Fibroblast of lung (primary cell): Measurements from ENCODE around the gene TCF12. TPM values are rescaled to one million over a fixed set of nuclear protein-coding genes. Genes with fewer than 3 reads are reported as not detected.

Experiments used
- DNase-seq, 2 donors: peaks; one replicate each; pipeline versions ENCODE4 v3.0.0 to v3.0.0-alpha.2; 2010; ENCODE audit warnings: low read depth in 2 of 2
- H2AFZ ChIP-seq: 2 replicates; pipeline ENCODE4 v1.5.1; 2012; ENCODE audit warnings: low read length, control low read depth, inconsistent platforms
- H3K27ac ChIP-seq: 2 replicates; pipeline ENCODE4 v1.5.1; 2011; ENCODE audit warnings: low read length, control low read depth; ENCODE audit not compliant: insufficient read depth
- H3K27me3 ChIP-seq: 2 replicates; pipeline ENCODE4 v1.5.1; 2011; ENCODE audit warnings: mild to moderate bottlenecking, low read length; ENCODE audit not compliant: control insufficient read depth, insufficient read depth
- H3K36me3 ChIP-seq: 2 replicates; pipeline ENCODE4 v1.5.1; 2011; ENCODE audit warnings: low read length; ENCODE audit not compliant: control insufficient read depth, insufficient read depth
- H3K4me1 ChIP-seq: 2 replicates; pipeline ENCODE4 v1.5.1; 2011; ENCODE audit warnings: low read length; ENCODE audit not compliant: control insufficient read depth, insufficient read depth; ENCODE audit errors: extremely low read depth
- H3K4me2 ChIP-seq: 2 replicates; pipeline ENCODE4 v1.5.1; 2011; ENCODE audit warnings: low read length, control low read depth; ENCODE audit not compliant: insufficient read depth; ENCODE audit errors: extremely low read depth
- H3K4me3 ChIP-seq, 4 experiments: fragments of 200-600 bp in 1 of 4; sonication (generic) in 1 of 4; replicated peaks in 1 of 4; 2 replicates each; pipeline ENCODE4 v1.5.1; 2011 to 2016; ENCODE audit warnings: low read length in 4 of 4, low read depth in 3 of 4, mild to moderate bottlenecking in 3 of 4, control low read depth in 2 of 4, inconsistent platforms in 1 of 4, mixed read lengths in 1 of 4; ENCODE audit not compliant: insufficient read depth in 1 of 4; ENCODE audit errors: control extremely low read depth in 1 of 4
- H3K79me2 ChIP-seq: 2 replicates; pipeline ENCODE4 v1.5.1; 2012; ENCODE audit warnings: mild to moderate bottlenecking, low read length, inconsistent platforms; ENCODE audit not compliant: control insufficient read depth, insufficient read depth
- H3K9ac ChIP-seq: 2 replicates; pipeline ENCODE4 v1.5.1; 2011; ENCODE audit warnings: mild to moderate bottlenecking, low read length, control low read depth; ENCODE audit not compliant: insufficient read depth
- H3K9me3 ChIP-seq: 2 replicates; pipeline ENCODE4 v1.5.1; 2012; ENCODE audit warnings: low read depth, low read length; ENCODE audit not compliant: control insufficient read depth, insufficient read depth
- H4K20me1 ChIP-seq: 2 replicates; pipeline ENCODE4 v1.5.1; 2011; ENCODE audit warnings: low read length; ENCODE audit not compliant: control insufficient read depth, insufficient read depth; ENCODE audit errors: extremely low read depth
- EZH2 ChIP-seq: IDR thresholded peaks from 2 replicates; pipeline ENCODE4 v1.5.1; 2012; ENCODE audit warnings: low read length, control low read depth, mild to moderate bottlenecking; ENCODE audit errors: missing control alignments
- polyA plus RNA-seq, 2 donors: library from polyadenylated mRNA; depleted of rRNA in 1 of 2; stranded (reverse) in 1 of 2; unstranded in 1 of 2; fragments of >200 nt; gene quantifications; 2 replicates each; pipeline ENCODE4 v1.2.1, GENCODE V29; 2011 to 2012; ENCODE audit warnings: missing spikeins in 1 of 2
- total RNA-seq: library from RNA; depleted of rRNA; stranded (reverse); fragments of >200 nt; gene quantifications from 2 replicates; pipeline ENCODE4 v1.2.1, GENCODE V29; 2014
- TF ChIP-seq, protein P1 (sequence below), 2 donors: IDR thresholded peaks in 1 of 2; conservative IDR thresholded peaks in 1 of 2; 1 replicate in 1 of 2; 2 replicates in 1 of 2; pipeline ENCODE4 v1.5.1; 2011 to 2012; ENCODE audit warnings: low read length in 2 of 2, control low read depth in 1 of 2, inconsistent platforms in 1 of 2, low read depth in 1 of 2, mild to moderate bottlenecking in 1 of 2

TCF12 gene
- total and polyA plus RNA-seq, 2 donors (not counting 1 experiment from before 2014, with no cell fraction given) = 105 to 232 TPM

DNA sequence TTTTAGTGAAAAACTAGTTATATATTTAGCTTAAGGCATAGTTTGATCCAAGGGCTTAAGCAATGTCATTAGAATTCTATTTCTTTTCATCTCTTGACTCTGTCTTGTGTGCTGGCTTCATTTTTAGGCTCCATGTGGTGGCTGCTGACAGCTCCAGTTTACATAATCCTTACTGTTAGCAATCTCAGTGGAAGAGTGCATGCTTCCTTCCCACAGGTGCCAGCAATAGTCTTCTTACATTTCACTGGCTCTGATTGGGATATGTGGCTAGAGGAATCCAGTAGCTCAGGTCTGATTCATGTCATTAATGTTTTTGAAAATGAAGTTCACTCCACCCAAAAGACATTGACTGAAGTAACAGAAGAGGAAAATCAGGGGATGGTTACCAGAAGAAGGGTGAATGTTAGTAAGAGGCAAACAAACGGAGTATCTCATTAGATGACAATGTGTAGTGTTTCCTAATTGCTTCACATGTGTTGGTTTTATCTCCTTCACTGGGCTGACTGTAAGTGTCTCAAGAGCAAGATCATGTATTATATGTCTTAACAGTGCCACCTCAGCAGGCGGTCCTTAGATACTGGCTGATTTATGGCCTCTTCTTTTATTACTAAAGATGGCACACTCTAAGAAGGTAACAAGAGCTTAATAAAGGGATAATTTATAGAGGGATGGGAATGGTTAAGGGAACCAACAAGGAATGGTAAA, 25.6 kb upstream of the TCF12 start:
- no peaks in the 10 kb centered on the region for H3K79me2 ChIP-seq
- H3K36me3 ChIP-seq = no peaks in the 10 kb centered on the region
- no peak overlapping the region for H2AFZ ChIP-seq
- H3K4me1 ChIP-seq = peaks cover 2% of the 10 kb centered on the region
- TF ChIP-seq EZH2 = no peak
- TF ChIP-seq, protein P1, sequence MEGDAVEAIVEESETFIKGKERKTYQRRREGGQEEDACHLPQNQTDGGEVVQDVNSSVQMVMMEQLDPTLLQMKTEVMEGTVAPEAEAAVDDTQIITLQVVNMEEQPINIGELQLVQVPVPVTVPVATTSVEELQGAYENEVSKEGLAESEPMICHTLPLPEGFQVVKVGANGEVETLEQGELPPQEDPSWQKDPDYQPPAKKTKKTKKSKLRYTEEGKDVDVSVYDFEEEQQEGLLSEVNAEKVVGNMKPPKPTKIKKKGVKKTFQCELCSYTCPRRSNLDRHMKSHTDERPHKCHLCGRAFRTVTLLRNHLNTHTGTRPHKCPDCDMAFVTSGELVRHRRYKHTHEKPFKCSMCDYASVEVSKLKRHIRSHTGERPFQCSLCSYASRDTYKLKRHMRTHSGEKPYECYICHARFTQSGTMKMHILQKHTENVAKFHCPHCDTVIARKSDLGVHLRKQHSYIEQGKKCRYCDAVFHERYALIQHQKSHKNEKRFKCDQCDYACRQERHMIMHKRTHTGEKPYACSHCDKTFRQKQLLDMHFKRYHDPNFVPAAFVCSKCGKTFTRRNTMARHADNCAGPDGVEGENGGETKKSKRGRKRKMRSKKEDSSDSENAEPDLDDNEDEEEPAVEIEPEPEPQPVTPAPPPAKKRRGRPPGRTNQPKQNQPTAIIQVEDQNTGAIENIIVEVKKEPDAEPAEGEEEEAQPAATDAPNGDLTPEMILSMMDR (conservative IDR thresholded peaks at IDR 0.05 in 1 of 2, IDR thresholded peaks at IDR 0.05 in 1 of 2; ENCODE audit: low read depth in 1 of 2, low read length in 2 of 2) = no peak
- no peaks in the 10 kb centered on the region for H3K27me3 ChIP-seq
- H3K27ac ChIP-seq = no peak overlapping the region
- H3K4me3 ChIP-seq = no peak overlapping the region
- no peak overlapping the region for H3K9ac ChIP-seq
- no peaks in the 10 kb centered on the region for H3K9me3 ChIP-seq
- no peak overlapping the region for H3K4me2 ChIP-seq
- DNase-seq = no peak
- no peaks in the 10 kb centered on the region for H4K20me1 ChIP-seq

DNA sequence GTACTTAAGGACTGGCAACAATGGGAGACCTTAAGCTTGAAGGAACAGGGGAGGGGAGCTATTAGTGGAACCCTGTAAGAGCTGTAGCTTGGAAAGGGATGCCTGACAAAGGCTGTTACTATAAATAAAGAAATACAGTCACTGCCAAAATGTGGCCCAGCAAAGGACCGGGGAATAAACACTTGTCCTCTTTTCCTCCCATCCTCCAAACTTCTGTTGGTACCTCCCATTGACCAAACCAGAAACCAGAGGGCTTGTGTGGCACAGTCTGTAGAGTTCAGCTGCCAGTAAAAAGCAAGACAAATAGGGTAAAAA, 25.1 kb upstream of the TCF12 start:
- H3K9me3 ChIP-seq = no peaks in the 10 kb centered on the region
- H3K36me3 ChIP-seq = no peaks in the 10 kb centered on the region
- no peak overlapping the region for H3K4me3 ChIP-seq
- H3K27ac ChIP-seq = no peak overlapping the region
- H4K20me1 ChIP-seq = no peaks in the 10 kb centered on the region
- DNase-seq = no peak
- no peaks in the 10 kb centered on the region for H3K79me2 ChIP-seq
- no peaks in the 10 kb centered on the region for H3K4me1 ChIP-seq
- no peaks in the 10 kb centered on the region for H3K27me3 ChIP-seq
- H3K9ac ChIP-seq = no peak overlapping the region
- no peak overlapping the region for H2AFZ ChIP-seq
- no peak for TF ChIP-seq EZH2
- TF ChIP-seq, protein P1 (conservative IDR thresholded peaks at IDR 0.05 in 1 of 2, IDR thresholded peaks at IDR 0.05 in 1 of 2; ENCODE audit: low read depth in 1 of 2, low read length in 2 of 2) = no peak
- H3K4me2 ChIP-seq = no peak overlapping the region

DNA sequence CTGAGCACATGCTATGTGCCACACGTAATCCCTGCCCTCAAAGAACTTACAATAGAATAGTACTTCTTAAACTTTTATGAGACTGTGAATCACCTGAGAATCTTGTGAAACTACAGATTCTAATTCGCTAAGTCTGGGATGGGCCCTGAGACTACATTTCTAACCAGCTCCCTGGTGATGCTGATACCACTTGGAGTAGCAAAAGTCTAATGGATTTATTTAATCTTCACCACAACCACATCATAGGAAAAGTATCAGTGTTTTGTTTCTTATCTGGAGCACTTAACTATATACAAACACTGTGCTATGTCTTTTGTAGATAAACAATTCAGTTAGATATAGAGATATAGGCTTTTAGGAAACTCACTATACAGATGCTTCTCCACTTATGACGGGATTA, 23.8 kb upstream of the TCF12 start:
- no peak for DNase-seq
- Histone ChIP-seq H3K9ac (no peak overlapping the region), H4K20me1 (no peaks in the 10 kb centered on the region), H3K4me1 (no peaks in the 10 kb centered on the region), H3K4me3 (no peak overlapping the region), H3K79me2 (no peaks in the 10 kb centered on the region), H3K4me2 (no peak overlapping the region), H3K36me3 (no peaks in the 10 kb centered on the region), H3K27me3 (no peaks in the 10 kb centered on the region), H3K27ac (no peak overlapping the region), H2AFZ (no peak overlapping the region), H3K9me3 (no peaks in the 10 kb centered on the region)
- no peak for TF ChIP-seq EZH2
- TF ChIP-seq, protein P1 (conservative IDR thresholded peaks at IDR 0.05 in 1 of 2, IDR thresholded peaks at IDR 0.05 in 1 of 2; ENCODE audit: low read depth in 1 of 2, low read length in 2 of 2) = no peak
